Osteoblast (primary cell): Measurements from ENCODE around the gene SLC13A3. TPM values are rescaled to one million over a fixed set of nuclear protein-coding genes. Genes with fewer than 3 reads are reported as not detected.

Experiments used
- DNase-seq: peaks from one replicate; pipeline ENCODE4 v3.0.0; 2011; ENCODE audit warnings: low spot score, mixed read lengths; ENCODE audit not compliant: insufficient read length; ENCODE audit errors: missing footprints
- H2AFZ ChIP-seq: 2 replicates; pipeline ENCODE4 v1.6.0; 2011; ENCODE audit warnings: mild to moderate bottlenecking, low read length
- H3K27ac ChIP-seq: 2 replicates; pipeline ENCODE4 v1.5.1; 2011; ENCODE audit warnings: mild to moderate bottlenecking, low read depth, low read length, moderate library complexity
- H3K27me3 ChIP-seq: 2 replicates; pipeline ENCODE4 v1.6.0; 2012; ENCODE audit warnings: mild to moderate bottlenecking, control low read depth, inconsistent platforms, low read length, moderate library complexity; ENCODE audit not compliant: insufficient read depth
- H3K36me3 ChIP-seq: 2 replicates; pipeline ENCODE4 v1.5.1; 2011; ENCODE audit warnings: mild to moderate bottlenecking, low read length, control low read depth, moderate library complexity; ENCODE audit not compliant: insufficient read depth
- H3K4me1 ChIP-seq: 2 replicates; pipeline ENCODE4 v1.5.1; 2011; ENCODE audit warnings: mild to moderate bottlenecking, low read length, control low read depth, moderate library complexity; ENCODE audit not compliant: insufficient read depth
- H3K4me2 ChIP-seq: 2 replicates; pipeline ENCODE4 v1.6.0; 2011; ENCODE audit warnings: mild to moderate bottlenecking, low read length; ENCODE audit not compliant: insufficient read depth
- H3K4me3 ChIP-seq: fragments of 200-600 bp; sonication (generic); 3 replicates; pipeline ENCODE4 v1.5.1; 2012; ENCODE audit warnings: mild to moderate bottlenecking, low read length, inconsistent platforms; ENCODE audit not compliant: insufficient read depth
- H3K79me2 ChIP-seq: 2 replicates; pipeline ENCODE4 v1.6.0; 2012; ENCODE audit warnings: mild to moderate bottlenecking, low read length, control low read depth, inconsistent platforms; ENCODE audit not compliant: insufficient read depth
- H3K9me3 ChIP-seq: 2 replicates; pipeline ENCODE4 v1.5.1; 2011; ENCODE audit warnings: low read depth, low read length, control low read depth
- H4K20me1 ChIP-seq: 2 replicates; pipeline ENCODE4 v1.6.0; 2012; ENCODE audit warnings: mild to moderate bottlenecking, low read length, control low read depth; ENCODE audit not compliant: insufficient read depth
- total RNA-seq: library from RNA; depleted of rRNA; stranded (reverse); fragments of >200 nt; gene quantifications from 2 replicates; pipeline ENCODE4 v1.2.3, GENCODE V29; 2012
- TF ChIP-seq, protein P1 (sequence below): IDR thresholded peaks from 2 replicates; pipeline ENCODE4 v1.5.1; 2011; ENCODE audit warnings: mild to moderate bottlenecking, low read depth, low read length, moderate library complexity; ENCODE audit errors: extremely low read depth

Gene SLC13A3
- total RNA-seq, 1 donor, result 1.8 TPM

DNA sequence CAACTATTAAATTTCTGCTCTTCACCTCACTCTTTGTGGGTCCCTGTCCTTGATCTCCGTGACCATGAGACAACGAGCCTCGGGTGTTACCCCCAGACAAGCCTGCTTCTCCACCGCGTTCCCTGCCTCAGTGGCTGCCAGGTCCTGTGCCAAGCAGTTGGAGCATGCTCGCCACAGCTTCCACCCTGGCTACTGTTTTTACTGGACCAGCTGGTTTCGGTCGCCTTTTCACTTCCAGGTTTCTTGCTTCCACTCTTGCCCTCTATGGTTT, 32.3 kb upstream of the SLC13A3 start:
- Histone ChIP-seq H3K4me1 (peaks cover 15% of the 10 kb centered on the region), H3K27ac (peak overlapping the region; percentile 82), H3K4me2 (peak overlapping the region; percentile 88), H2AFZ (peak overlapping the region; percentile 78), H3K79me2 (peaks cover 54% of the 10 kb centered on the region), H3K9me3 (no peaks in the 10 kb centered on the region), H3K27me3 (no peaks in the 10 kb centered on the region), H3K4me3 (peak overlapping the region; percentile 71), H3K36me3 (peaks cover 22% of the 10 kb centered on the region), H4K20me1 (peaks cover 42% of the 10 kb centered on the region)
- TF ChIP-seq, protein P1, sequence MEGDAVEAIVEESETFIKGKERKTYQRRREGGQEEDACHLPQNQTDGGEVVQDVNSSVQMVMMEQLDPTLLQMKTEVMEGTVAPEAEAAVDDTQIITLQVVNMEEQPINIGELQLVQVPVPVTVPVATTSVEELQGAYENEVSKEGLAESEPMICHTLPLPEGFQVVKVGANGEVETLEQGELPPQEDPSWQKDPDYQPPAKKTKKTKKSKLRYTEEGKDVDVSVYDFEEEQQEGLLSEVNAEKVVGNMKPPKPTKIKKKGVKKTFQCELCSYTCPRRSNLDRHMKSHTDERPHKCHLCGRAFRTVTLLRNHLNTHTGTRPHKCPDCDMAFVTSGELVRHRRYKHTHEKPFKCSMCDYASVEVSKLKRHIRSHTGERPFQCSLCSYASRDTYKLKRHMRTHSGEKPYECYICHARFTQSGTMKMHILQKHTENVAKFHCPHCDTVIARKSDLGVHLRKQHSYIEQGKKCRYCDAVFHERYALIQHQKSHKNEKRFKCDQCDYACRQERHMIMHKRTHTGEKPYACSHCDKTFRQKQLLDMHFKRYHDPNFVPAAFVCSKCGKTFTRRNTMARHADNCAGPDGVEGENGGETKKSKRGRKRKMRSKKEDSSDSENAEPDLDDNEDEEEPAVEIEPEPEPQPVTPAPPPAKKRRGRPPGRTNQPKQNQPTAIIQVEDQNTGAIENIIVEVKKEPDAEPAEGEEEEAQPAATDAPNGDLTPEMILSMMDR, result no peak
- DNase-seq, result no peak

DNA sequence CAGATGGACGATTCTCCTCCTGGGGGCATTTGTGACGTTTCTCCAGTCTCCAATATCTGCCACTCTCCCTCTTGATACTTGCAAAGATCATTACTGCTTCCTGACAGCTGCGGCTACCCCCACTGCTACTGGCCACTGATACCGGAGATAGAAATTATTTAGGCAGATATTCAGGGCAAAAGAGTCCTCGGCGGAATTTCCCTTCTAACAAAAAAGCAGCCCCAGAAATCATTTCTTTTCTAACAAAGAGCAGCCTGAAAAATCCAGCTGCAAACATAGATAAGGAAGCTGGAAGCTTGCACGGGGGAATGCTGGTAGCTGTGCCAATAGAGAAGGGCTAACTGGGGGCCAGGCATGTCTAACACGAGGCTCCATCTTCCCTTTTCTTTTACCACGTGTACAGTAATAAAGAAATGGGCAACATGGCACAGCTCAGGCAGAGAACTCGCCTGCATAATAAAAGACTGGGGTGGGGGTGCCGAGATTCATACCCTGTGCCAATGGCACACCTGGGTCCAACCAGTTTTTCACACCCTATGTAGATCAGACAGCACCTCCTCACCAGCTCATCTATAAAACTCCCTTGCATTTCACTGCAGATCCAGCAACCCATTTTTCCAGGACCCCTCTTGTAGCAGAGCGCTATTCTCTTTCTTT, 31.9 kb upstream of the SLC13A3 start:
- Histone ChIP-seq H2AFZ (no peak overlapping the region), H3K4me1 (peaks cover 10% of the 10 kb centered on the region), H3K36me3 (peaks cover 22% of the 10 kb centered on the region), H4K20me1 (peaks cover 37% of the 10 kb centered on the region), H3K27me3 (no peaks in the 10 kb centered on the region), H3K79me2 (peaks cover 49% of the 10 kb centered on the region), H3K9me3 (no peaks in the 10 kb centered on the region), H3K4me2 (peak overlapping the region; percentile 88), H3K4me3 (peak overlapping the region; percentile 71), H3K27ac (no peak overlapping the region)
- TF ChIP-seq, protein P1, result no peak
- DNase-seq, result no peak

DNA sequence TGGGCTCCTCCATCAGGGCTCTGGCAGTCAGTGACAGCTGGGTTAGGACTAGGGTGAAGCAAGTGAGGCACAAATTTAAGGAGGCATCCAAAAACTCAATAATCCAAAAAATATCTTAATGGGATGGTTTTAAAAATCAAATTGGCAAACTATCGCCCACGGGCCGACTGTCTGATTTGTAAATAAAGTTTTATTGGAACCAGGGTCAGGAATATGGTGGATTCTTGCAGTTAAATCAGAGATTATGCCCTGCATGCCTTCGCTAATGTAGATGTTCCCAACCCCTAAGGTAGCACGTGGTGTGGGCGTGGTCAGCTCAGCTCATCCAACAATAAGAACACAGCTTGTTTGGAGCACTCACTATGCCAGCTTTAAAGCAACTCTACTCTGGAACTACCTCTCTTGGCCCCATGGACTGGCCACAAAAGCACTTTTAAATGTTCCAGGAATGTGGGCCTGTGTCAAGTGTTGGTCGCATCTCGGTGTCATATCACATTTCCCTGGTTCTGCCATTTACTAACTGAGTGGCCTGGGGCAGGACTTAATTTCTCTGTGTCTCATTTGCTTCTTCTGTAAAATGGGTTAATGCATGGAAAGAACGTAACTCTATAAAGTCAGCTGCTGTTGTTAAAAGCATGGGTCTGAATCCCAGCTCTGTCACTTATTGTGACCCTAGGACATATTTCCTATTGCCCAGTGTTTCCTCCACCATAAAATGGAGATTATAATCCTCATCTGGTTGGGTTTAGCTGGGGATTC, 31.0 kb upstream of the SLC13A3 start:
- H4K20me1 ChIP-seq, result peaks cover 29% of the 10 kb centered on the region

More for the DNA sequence above, 31.0 kb upstream of the SLC13A3 start:
- no peak for DNase-seq
- Histone ChIP-seq H3K4me3 (no peak overlapping the region), H3K27ac (no peak overlapping the region), H3K9me3 (no peaks in the 10 kb centered on the region), H3K4me2 (no peak overlapping the region), H3K36me3 (peaks cover 22% of the 10 kb centered on the region), H3K27me3 (no peaks in the 10 kb centered on the region), H3K4me1 (peaks cover 1% of the 10 kb centered on the region), H2AFZ (no peak overlapping the region), H3K79me2 (peaks cover 40% of the 10 kb centered on the region)
- TF ChIP-seq, protein P1, result no peak
